GM23248 (cell line): ENCODE data around the gene GPR149.

ENCODE experiments used
- EZH2 ChIP-seq: fragments of 200-600 bp; sonication (generic); IDR thresholded peaks from 2 replicates; pipeline ENCODE4 v1.6.1; 2018; ENCODE audit warnings: antibody characterized with exemption, mild to moderate bottlenecking; ENCODE audit not compliant: insufficient read depth, poor library complexity, severe bottlenecking
- EZH2phosphoT487 ChIP-seq: fragments of 200-600 bp; sonication (generic); IDR thresholded peaks from 2 replicates; pipeline ENCODE4 v1.6.1; 2018; ENCODE audit warnings: antibody characterized with exemption, moderate library complexity, mild to moderate bottlenecking, low read depth; ENCODE audit not compliant: insufficient read depth

DNA sequence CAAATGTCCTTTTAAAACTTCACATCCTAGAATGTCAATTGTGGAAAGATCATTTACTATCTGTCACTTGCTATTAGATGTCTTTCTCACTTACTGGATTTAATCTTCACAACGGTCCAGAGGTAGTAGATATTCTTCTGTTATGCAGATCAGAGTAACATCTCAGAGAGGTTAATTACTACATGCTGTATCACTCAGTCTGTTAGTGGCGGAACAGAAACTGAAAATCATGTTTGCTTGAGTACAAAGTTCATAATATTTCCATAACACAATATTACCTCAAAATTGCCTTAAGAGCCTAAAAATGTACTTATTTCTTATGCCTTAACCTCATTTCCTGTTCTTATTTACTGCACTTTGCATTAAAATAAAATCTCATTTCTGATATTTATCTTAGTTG is 28.6 kb upstream of the GPR149 start:
- TF ChIP-seq EZH2 (no peak), EZH2phosphoT487 (no peak)
